NCI-H2107 (cell line): ENCODE results near the gene ADAD2.

Experiments
- DNase-seq: peaks from one replicate; lab custom pipeline; 2025; lab: John Stamatoyannopoulos, UW

The ADAD2 gene

DNA sequence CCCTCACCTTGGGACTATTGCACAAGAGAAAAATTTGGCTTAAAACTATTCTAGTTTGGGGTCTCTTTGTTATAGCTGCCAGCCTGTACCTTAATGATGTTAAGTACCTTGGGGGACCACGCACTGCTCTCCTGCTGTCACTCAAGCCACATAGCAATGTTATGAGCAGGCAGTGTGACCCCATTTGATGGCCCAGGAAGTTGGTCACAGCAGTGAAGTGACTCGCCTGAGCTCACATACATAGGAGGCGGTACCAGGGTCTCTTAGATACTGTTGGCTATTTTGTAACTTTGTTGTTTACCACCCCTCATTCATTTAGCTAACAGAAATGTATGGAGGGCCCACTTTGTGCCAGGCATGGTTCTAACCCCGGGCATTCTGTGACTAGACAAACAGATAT lies 32.5 kb downstream of the ADAD2 start:
- no peak for DNase-seq

DNA sequence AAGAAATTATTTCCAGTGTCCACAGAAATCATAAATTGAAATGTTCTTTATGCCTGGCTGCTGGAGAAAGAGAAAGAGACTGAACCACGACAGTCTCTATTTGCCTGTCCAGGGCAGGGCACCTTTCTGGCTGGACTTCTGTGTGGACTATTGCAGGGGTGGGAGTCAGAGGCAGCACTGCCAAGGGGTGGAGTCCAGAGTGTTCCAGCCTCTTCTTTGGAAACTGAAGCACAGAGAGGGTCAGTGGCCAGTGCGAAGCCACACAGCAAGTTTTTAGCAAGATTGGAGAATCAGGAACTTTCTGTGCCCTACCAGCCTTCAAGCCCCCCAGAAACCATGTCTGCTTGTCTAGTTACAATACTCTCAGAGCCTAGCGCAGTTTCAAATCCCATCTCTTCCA lies 33.6 kb downstream of the ADAD2 start:
- DNase-seq, result no peak

DNA sequence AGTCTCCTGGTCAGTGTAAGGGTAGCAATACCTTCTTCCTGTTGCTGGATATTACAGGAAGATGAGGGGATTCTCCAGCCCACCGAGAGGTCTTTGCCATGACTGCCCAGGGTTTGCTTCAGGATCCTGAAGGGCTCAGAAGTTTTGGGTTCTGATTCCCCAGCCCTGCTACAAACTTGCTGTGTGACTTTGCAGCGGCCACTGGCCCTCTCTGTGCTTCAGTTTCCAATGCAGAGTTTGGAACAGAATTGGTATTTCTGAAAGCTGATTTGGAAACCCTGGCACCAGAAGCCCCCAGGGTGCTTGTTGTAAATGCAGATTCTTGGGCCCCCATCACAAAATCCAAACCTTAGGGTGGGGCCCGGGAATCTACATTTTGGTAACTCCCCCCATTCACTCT lies 34.2 kb downstream of the ADAD2 start:
- no peak for DNase-seq

DNA sequence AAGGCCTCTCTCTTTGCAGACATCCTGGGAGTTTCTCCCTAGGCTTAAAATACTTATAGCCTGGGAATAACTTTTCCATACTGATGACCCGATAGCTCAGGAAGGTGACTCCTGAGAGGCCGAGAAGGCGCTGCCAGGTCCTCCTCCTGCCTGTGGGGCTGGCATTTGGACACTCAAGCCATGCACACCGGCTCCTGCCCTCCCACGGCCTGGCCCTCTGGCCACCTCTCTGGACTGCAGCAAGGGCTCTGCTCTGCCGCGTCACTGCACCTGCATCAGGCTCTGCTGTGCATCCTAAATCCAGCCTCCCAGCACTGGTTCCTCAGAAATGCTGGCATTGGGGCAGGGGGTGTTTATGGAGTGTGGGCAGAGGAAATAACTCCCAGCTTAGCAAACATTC lies 34.6 kb downstream of the ADAD2 start:
- no peak for DNase-seq

DNA sequence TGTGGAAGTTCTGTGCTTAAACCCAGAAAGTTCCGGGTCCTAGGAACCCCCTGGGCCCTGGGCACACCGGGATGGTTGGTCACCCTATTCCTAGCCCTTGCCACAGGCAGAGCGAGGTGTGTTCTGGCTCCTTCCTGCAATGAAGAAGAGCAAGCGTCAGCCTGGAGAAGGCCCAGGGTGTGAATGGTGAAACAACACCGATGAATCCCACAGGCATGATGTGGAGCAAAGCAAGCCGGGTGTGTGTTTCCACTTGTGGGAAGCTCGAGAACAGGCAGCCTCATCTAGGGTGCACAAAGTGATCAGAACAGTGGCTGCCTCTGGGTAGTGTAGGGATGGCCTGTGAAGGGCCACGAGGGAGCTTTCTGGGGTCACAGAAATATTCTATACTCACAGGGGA lies 35.1 kb downstream of the ADAD2 start:
- DNase-seq, result no peak

DNA sequence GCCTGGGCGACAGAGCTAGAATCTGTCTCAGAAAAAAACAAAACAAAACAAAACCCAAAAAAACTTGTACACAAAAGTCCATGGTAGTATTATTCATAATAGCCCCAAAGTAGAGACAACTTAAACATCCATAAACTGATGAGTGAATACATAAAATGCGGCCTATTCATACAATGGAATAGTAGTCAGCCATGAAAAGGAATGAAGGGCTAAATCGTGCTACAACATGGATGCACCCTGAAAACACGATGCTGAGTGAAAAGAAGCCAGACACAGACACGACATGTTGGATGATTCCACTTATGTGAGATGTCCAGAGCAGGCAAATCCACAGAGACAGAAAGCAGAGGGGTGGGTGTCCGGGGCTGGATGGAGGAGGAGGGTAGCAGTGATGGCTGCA lies 36.6 kb downstream of the ADAD2 start:
- DNase-seq, result no peak

DNA sequence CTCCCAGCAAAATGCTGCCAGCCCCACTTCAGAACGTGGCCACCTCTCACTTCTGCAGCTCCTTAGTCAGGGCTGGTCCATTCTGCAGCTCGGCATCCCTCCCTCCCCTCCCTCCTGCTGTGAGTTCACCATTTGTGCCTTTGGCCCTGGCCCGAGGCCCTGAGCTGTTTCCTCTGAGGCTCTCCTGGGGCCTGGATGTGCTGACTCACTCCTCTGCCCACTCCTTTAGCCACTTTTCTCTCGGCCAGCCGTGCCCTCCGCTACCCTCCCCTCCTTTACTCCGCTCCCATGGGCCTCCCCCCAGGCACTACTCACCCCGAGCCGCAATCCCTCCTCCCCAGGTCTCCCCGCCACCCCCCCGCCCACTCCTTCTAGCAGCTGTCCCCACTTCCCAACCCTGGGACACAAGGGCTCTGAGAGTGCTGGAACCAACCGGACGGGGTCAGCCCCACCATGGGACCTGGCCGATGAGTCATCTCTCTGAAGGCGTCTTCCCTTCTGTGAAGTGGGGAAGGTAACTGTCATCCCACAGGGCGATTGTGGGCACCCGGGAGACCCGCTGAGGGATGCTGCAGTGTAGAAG lies 37.4 kb downstream of the ADAD2 start:
- DNase-seq, result no peak

DNA sequence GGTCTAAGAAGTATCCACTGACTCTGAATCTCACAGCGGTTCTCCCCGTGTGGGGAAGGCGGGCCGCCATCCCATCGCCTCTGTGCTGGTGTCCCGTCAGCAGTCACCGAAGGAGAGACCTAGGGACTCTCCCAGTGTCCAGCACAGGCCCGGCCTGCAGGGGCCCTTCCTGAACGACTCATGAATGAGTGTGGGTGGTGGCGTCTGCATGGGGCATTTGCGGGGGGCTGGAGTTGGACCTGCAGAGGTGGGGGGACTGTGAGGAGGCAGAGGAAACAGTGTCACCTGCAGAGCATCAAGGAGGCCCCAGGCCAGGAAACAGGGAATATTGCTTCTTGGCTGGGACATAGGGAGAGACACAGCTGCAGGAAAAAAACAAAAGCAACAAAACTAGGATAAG lies 38.5 kb downstream of the ADAD2 start:
- DNase-seq, result no peak

DNA sequence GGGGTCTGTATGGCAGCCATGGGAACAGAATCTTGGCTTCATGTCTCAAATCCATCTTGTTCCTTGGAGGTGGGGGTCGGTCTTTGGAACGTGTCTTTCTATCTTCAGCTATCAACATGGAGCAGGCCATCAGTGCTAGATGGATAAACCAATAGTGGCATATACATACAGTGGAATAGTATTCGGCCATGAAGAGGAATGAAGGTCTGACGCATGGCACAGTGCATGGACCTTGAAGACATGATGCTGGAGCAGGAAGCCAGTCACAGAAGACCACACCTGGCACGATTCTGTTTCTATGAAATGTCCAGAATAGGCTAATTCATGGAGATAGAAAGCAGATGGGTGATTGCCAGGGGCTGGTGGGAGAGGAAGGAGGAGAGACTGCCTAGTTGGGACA lies 41.1 kb downstream of the ADAD2 start:
- DNase-seq, result no peak

DNA sequence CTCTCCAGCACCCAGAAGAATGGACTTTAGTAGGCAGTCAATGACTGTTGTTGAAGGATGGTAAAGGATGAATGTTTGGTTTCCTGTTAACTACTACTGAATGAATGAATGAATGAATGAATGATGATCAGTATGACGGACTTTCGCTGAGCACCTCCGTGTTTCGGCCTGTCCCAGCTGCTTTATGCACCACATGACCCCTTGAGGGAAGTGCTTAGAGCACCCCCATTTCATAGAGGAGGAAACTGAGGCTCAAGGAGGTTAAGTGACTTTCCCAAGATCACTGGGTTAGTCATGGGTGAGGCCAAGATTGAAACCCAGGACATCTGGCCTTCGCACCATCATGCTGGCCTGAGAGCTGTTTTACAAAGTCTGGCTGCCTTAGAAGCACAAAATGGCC lies 42.0 kb downstream of the ADAD2 start:
- no peak for DNase-seq

DNA sequence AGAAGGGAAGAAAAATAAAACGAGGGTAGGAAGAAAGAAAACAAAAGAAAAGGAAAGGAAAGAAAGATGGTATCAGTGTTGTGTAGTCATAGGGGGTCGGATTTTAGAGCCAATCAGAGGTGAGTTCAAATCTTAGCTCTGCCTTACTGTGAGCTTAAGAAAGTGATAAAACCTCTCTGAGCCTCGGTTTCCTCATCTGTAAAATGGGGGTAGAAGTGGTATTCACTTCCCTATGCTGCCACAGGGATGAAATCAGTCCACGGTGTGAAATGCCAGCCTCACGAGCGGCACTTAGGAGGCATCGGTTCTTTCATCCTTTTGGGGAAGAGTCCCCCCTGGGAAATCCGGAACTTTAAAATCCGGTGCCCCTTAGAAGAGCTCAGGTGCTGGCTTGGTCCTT lies 42.8 kb downstream of the ADAD2 start:
- no peak for DNase-seq

DNA sequence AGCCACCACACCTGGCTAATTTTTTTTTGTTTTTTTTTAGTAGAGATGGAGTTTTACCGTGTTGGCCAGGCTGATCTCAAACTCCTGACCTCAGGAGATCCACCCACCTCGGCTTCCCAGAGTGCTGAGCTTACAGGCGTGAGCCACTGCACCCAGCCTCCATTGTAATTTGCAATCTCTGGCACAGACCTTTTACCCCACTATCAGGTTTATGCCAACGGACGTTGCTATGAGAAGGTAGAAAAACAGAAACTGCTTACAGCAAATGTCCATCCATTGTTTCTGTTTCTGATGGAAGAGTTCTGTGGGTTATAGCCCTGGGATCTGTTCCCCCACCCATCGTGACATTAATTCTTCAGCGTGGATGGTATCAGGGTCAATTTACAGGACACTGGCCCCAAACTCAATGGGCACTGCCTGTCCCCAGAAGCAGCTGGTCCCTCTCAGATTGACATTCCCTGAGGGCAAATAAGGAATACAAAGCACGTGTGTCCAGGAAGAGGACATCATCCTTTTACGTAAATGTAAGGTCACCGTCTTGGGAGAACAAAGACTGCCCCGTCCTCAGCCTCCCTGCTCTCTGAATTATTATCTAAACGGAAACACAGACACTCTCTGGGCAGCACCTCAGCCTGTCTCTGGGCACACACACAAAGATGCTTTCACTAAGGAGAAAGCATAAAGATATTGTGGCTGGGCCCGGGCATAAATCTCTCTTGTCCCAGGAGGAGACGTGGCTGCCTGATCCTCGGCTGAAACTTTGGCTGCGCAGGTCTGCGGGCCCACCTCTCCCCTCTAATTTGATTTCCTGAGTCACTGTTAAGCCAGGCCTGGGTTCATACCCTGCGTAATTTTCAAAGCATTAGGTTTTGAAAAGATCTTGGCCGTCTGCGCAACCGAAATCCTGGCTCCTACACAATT lies 43.6 kb downstream of the ADAD2 start:
- DNase-seq, result no peak

DNA sequence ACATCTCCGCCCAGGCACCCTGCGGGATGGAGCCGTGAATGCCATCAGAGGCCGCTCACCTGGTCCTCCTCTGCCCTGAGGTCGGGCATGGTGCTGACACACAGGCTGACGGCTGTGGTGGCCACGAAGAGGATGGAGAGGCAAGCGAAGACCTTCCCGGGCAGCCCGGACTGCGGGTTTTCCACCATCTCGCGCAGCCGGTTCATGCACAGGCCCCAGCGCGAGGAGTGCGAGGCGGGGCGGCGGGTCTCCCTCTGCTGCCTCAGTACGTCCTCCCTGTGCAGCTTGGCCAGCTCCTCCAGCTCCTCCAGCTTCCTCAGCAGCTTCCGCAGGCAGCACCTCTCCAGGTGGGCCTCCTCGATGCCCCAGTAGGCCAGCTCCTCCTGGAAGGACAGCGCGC lies 45.7 kb downstream of the ADAD2 start:
- no peak for DNase-seq

DNA sequence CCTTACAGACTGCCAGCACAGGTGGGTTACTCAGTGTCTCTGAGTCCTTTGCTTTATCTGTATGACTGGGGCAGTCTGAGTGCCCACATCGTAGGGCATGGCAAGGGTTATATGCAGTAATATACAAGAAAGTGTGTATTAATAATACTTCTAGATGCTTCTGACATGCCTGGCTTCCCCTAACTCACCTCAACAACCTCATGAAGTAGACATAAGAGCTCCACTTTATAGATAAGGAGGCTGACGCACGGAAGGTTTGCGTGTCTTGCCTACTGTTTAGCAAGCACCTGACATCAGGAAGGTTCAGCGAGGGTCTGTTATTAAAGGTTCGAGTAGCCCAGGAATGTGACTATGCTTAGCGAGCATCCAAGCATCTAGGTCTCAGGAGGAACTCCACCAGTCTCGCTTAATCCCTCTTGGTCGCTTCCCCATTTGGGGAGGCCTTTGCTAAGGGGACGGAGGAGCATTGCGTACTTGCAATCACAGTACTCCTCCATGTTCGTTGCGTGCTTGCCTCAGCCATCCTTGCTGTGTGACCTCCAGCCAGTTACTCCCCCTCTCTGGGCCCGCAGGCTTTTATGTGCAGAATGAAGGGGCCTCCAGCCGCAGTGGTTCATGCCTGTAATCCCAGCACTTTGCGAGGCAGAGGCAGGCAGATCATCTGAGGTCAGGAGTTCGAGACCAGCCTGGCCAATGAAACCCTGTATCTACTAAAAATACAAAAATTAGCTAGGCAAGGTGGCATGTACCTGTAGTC lies 47.2 kb downstream of the ADAD2 start:
- no peak for DNase-seq

DNA sequence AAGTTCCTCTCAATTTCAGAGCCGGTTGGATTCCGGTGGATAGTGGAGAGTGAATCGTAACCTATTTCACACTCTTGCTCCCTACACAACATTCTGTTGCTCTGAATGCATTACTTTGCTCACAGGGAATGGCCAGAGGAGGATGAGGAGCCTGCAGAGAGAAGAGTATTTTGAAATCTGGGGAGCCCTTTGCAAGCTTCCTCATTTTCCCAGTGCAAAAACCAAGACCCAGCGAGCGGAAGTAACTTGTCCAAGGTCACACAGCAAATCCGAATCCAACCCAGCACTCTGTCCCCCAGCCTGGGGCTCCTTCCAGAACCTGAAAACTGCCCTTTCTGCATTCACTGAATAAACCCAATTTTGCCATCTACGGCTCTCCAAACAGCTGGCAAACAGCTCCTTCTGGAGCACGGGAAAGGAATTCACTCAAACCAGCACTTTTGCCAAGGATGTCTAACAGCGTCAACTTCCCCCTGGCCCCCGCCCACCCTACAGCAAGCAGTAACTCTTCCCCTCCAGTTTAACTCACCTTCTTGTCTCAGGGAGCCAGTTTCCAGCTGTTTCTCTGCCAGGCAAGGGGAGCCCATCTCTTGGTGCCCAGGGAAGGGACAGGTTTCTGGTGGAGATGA lies 48.3 kb downstream of the ADAD2 start:
- no peak for DNase-seq

DNA sequence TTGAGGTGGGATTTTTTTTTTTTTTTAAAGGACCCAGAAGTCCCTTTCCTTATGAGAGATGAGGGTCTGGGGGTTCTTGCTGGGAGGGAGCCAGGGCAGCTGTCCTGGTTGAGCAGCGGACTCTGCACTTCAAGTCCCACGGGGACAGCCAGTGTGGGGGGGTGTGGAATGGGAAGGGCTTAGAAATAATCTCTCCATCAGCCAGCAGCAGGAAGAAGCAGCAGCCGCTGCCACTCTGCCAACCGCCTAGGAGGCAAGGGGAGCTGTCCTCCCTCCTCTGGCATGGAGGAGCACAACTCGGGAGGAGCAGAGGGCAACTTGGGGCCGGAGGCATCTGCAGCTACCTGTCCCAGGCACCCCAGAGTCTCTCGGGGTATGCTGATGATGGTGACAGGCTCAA lies 49.0 kb downstream of the ADAD2 start, which contains the start of gene KCNG4:
KCNG4 (minus strand) TSS at position 104 of the 400 bp plus-strand sequence. CDS start 2,527 bp downstream, outside the sequence.
- no peak for DNase-seq

DNA sequence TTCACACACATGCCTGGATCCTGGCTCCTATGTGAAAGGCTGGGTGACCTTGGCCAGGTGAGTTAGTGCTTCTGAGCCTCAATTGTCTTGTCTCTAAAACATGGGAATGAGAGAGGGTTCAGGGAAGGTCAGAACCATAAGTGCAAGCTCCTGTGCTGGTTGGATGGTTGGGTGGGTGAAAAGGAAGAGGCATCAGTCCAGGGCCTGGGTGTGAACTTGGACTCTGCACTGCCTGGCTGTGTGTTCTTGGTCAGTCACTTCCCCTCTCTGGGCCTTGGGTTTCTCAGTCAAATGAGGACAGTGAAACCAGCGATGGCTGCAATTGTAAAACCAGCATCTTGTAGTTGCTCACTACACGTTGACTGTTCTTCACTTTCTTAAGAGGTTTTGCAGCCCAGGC lies 49.5 kb downstream of the ADAD2 start:
- DNase-seq, result no peak

DNA sequence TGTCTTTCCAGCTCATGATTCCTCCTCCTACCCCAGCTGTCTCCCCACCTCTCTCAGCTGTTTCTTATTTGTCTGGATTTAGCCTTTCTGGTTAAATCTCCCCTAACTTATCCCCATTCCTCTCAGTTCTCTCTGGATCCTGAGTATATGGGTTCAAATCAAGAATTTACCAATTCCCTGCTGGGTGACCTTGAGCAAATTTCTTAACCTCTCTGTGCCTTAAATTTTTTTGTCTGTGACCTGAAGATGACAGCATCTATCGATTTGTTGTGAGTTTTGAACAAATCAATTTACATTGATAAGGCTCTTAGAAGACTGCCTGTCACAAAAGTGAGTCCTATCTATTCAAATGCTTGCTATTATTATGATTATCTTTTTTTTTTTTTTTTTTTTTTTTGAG lies 50.8 kb downstream of the ADAD2 start:
- DNase-seq, result no peak

DNA sequence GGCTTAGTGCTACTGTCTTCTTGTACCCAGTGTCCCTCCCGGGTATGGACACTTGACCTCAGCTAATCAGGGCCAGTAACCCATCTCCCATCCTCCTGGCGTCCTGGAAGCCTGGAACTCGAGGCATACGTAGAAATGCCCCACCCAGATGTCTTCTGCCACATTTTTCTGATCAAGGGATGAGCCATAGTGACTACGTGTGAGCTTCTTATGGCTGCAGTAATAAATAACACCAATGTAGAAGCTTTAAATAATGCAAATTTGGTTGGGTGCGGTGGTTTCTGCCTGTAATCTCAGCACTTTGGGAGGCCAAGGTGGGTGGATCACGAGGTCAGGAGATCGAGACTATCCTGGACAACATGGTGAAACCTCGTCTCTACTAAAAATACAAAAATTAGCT lies 51.9 kb downstream of the ADAD2 start:
- no peak for DNase-seq

DNA sequence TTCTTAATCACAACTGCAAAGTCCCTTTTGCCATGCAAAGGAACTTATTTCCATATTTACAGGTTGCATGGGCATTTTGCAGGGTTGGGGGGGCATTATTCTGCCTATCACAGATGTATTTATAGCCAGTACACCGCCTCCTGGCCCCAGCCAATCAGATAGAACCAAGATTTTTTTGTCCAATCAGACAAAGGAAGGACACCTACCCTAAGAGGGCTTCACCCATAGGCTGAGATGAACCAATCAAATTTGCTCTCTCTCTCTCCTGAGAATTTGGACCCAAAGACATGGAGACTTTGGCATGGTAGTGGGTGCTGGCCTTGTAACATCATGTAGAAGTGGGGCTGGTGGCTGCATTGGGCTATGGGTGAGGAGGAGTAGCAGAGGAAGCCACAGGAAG lies 52.8 kb downstream of the ADAD2 start:
- no peak for DNase-seq

DNA sequence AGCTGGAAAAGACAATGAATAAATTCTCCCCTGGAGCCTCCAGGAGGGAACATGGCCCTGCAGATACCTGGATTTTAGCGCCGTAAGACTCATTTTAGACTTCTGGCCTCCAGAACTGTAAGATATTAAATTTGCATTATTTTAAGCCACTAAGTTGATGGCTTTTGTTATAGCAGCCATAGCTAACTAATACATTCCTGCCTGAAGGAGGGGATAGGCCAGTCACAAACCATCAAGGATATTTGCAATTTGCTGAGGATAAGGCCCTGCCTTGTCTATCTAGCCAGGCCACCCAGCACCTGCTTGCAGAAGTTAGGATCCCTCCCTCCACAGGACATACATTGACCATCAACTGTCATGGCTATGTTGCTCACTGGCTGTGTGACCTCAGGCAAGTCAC lies 53.8 kb downstream of the ADAD2 start:
- DNase-seq, result no peak

DNA sequence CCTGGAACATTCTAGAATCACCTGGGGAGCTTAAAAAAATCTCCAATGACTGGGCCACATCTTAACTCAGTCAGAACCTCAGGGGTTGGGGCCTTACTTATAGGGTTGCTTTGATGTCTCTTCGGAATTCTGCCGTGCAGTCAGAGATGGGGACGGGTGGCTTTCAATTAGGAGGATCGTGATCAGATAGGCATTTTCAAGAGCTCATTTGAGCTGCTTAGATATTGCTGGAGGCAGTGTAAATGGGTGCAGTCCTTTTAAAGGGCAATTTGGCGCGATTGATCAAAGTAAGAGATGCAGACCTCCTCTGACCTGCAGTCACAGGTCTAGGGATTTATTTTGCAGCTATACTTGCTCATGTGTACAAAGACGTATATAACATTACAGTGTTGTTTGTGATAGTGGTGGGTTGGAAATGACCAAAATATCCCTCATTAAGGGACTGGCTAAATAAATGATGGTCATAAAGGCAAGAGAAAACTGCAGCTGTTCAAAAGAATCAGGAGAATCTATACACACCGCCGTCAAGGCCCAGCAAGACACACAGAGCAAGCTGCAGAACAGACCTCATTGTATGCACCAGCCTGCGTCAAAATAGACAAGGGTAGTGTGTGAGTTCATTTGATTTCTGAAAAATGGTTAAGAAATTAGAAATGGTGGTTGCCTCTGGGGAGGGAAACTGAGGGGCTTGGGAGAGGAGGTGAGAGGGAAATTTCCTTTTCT lies 55.2 kb downstream of the ADAD2 start:
- no peak for DNase-seq
